Right atrium auricular region (tissue), 2 donors: ENCODE measurements around the gene DAPK1. TPM values are rescaled to one million over a fixed set of nuclear protein-coding genes. Genes with fewer than 3 reads are reported as not detected.

Source experiments
- DNase-seq: peaks from one replicate; pipeline ENCODE4 v3.0.0-alpha.2; 2019; ENCODE audit warnings: low spot score
- H3K27ac ChIP-seq, 2 donors: fragments of 200-600 bp; sonication (generic); 1 replicate in 1 of 2; 2 replicates in 1 of 2; pipeline ENCODE4 v1.5.1; 2016 to 2019
- H3K27me3 ChIP-seq, 2 donors: fragments of 200-600 bp; sonication (generic); one replicate each; pipeline versions ENCODE4 v1.5.1 to v1.6.0; 2017 to 2019
- H3K36me3 ChIP-seq: fragments of 200-600 bp; sonication (generic); one replicate; pipeline ENCODE4 v1.5.1; 2016
- H3K4me1 ChIP-seq, 2 donors: fragments of 200-600 bp; sonication (generic); one replicate each; pipeline versions ENCODE4 v1.5.1 to v1.6.0; 2017 to 2019
- H3K4me3 ChIP-seq, 2 donors: fragments of 200-600 bp; sonication (generic); 1 replicate in 1 of 2; 2 replicates in 1 of 2; pipeline ENCODE4 v1.5.1; 2017 to 2019; ENCODE audit warnings: mild to moderate bottlenecking in 1 of 2, moderate library complexity in 1 of 2
- H3K9me3 ChIP-seq, 2 donors: fragments of 200-600 bp; sonication (generic); one replicate each; pipeline ENCODE4 v1.5.1; 2019
- total RNA-seq, 2 donors: library from RNA; depleted of rRNA; stranded (reverse); fragments of >200 nt; gene quantifications; one replicate each; pipeline ENCODE4 v1.1.0, GENCODE V29; 2016
- TF ChIP-seq, protein P1 (sequence below), 2 donors: fragments of 200-600 bp; sonication (generic); IDR thresholded peaks; one replicate each; pipeline ENCODE4 v1.5.1; 2019; ENCODE audit warnings: antibody characterized with exemption in 2 of 2

DAPK1 gene
- total RNA-seq, 2 donors from 2014 or later, result 10.1 to 23.0 TPM

DNA sequence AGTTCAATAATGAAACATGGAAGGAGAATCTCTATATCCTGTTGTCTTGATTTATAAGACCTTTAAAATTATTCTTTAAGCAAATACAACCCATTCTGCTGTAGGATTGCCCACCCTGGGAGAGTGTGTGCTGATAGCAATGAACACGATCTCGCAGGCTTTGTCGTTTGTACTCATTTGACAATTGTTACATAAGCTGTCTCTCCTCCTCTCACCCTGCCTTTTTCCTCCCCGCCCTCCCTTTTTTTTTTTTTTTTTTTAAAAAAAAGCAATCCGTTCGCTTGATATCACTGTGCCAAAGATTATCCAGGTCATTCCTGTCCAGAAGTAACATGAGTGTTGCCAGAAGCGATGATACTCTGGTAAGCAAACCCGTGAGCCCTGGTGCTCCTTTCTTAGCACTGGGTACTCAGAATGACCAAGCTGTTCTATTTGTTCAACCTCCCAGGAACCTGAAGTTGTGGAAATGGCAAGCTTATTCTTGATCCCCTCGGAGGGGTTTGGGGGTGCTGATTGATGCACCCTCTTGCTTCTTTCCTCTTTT is 145.5 kb downstream of the DAPK1 start:
- no peaks in the 10 kb centered on the region for H3K36me3 ChIP-seq
- H3K4me3 ChIP-seq, result no peak overlapping the region
- H3K9me3 ChIP-seq, result no peaks in the 10 kb centered on the region
- H3K27ac ChIP-seq, result no peak overlapping the region
- no peaks in the 10 kb centered on the region for H3K27me3 ChIP-seq
- no peak for DNase-seq
- peaks cover 0 to 14% of the 10 kb centered on the region in 2 donors for H3K4me1 ChIP-seq
- TF ChIP-seq, protein P1, sequence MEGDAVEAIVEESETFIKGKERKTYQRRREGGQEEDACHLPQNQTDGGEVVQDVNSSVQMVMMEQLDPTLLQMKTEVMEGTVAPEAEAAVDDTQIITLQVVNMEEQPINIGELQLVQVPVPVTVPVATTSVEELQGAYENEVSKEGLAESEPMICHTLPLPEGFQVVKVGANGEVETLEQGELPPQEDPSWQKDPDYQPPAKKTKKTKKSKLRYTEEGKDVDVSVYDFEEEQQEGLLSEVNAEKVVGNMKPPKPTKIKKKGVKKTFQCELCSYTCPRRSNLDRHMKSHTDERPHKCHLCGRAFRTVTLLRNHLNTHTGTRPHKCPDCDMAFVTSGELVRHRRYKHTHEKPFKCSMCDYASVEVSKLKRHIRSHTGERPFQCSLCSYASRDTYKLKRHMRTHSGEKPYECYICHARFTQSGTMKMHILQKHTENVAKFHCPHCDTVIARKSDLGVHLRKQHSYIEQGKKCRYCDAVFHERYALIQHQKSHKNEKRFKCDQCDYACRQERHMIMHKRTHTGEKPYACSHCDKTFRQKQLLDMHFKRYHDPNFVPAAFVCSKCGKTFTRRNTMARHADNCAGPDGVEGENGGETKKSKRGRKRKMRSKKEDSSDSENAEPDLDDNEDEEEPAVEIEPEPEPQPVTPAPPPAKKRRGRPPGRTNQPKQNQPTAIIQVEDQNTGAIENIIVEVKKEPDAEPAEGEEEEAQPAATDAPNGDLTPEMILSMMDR (IDR thresholded peaks at IDR 0.05), result no peak

DNA sequence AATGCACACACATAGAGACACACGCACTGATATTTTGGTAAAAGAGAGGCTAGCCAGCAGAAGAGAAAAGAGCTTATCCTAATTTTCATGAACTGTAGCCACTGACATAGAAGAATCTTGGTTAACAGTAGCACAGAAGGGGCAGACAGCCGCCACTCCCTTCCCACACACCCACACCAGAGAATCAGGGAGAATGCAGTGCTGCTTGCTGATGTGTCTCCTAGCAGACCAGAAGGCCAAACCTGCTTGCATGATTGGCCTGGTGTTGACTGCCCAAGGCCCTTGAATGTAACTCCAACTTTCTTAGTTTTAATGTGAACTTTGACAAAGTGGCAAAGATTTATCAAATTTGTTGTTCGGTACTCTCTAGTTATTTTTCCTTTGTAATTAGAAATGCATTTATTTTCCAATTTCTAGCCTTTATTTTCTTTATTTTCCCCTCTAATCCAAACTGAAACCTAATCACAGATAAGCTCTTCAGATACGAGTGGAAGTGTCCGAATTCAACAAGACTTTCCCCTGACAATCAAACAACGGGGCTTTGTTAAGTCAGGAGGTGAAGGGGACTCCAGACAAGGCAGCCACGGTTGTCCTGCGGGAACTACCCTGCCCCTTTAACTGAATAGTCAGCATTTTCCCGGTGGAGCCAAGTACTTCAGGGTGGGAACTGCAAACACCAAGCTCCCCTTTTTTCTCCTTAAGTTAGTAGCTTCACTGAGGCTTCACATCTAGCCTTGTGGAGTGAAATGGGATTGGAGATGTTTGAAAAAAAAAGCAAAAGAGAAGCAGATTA is 146.3 kb downstream of the DAPK1 start:
- Histone ChIP-seq H3K27ac (no peak overlapping the region), H3K9me3 (no peaks in the 10 kb centered on the region), H3K4me3 (no peak overlapping the region), H3K4me1 (peaks cover 0 to 14% of the 10 kb centered on the region in 2 donors), H3K27me3 (no peaks in the 10 kb centered on the region), H3K36me3 (no peaks in the 10 kb centered on the region)
- no peak for DNase-seq
- TF ChIP-seq, protein P1 (IDR thresholded peaks at IDR 0.05), result no peak

DNA sequence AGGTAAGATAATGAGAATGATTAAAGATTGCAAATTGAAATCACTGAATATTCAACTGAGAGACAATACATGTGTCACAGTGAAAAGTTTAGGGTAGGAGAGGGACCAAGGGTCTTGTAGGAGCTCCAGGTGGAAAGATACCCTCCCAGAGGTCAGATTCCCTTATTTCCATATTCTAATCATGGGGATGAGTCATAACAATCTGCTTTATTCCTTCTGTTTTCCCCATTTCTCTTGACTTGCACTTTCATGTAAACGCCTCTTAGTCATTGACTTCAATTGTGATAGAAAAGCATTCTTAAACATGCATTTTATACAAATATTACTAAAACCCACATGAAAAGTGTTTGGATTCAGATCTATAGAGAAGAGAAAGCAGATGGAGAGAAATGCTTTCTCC is 147.0 kb downstream of the DAPK1 start:
- peaks cover 0 to 14% of the 10 kb centered on the region in 2 donors for H3K4me1 ChIP-seq
- no peaks in the 10 kb centered on the region for H3K36me3 ChIP-seq
- no peak overlapping the region for H3K27ac ChIP-seq
- no peaks in the 10 kb centered on the region for H3K9me3 ChIP-seq
- TF ChIP-seq, protein P1 (IDR thresholded peaks at IDR 0.05), result no peak
- H3K27me3 ChIP-seq, result no peaks in the 10 kb centered on the region
- H3K4me3 ChIP-seq, result no peak overlapping the region
- DNase-seq, result no peak

DNA sequence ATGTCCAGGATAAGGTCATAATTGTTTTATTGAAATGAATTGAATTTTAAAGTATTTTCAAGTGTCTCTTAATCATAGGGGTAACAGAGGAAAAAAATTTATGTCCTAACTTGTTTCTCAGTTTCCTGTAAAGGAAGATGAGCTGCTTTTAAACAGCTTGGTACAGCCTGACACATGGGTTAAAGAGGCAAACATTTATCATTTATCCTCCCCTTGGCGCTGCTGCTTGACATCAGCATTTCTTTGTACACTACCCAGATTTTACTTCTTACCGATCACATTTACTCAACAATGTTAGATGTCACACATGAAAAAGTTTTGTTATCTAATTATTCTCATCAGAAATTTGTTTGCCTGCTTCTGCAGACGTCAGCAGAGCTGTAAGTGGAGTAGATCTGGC is 148.9 kb downstream of the DAPK1 start:
- Histone ChIP-seq H3K36me3 (no peaks in the 10 kb centered on the region), H3K4me3 (no peak overlapping the region), H3K27me3 (no peaks in the 10 kb centered on the region), H3K27ac (no peak overlapping the region), H3K4me1 (peaks cover 0 to 3% of the 10 kb centered on the region in 2 donors), H3K9me3 (no peaks in the 10 kb centered on the region)
- TF ChIP-seq, protein P1 (IDR thresholded peaks at IDR 0.05), result no peak
- no peak for DNase-seq

DNA sequence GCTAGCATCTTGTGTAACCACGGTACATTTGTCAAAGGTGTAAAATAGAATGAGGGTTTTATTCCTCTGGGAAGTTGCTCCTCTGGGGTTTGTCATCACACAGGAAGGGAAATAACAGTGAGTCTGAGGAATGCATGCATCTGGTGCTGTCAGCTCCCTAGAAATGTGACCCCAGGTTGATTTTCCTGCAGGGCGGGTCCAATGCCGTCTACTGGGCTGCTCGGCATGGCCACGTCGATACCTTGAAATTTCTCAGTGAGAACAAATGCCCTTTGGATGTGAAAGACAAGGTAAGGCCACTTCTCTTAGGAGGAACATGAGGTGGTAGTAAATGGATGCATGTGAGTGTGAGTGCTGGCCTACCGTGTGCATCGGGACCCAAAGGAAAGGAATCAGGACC is 149.4 kb downstream of the DAPK1 start:
- TF ChIP-seq, protein P1 (IDR thresholded peaks at IDR 0.05), result no peak
- no peaks in the 10 kb centered on the region for H3K9me3 ChIP-seq
- H3K27me3 ChIP-seq, result no peaks in the 10 kb centered on the region
- H3K27ac ChIP-seq, result no peak overlapping the region
- DNase-seq, result no peak
- peaks cover 0 to 3% of the 10 kb centered on the region in 2 donors for H3K4me1 ChIP-seq
- H3K36me3 ChIP-seq, result no peaks in the 10 kb centered on the region
- no peak overlapping the region for H3K4me3 ChIP-seq
